Vagina (tissue), 2 donors: ENCODE results near the gene GABRE. TPM values are rescaled to one million over a fixed set of nuclear protein-coding genes. Genes with fewer than 3 reads are reported as not detected.

ENCODE experiments used
- DNase-seq, 2 donors: peaks; one replicate each; pipeline ENCODE4 v3.0.0-alpha.2; 2017; ENCODE audit errors: extremely low spot score in 2 of 2
- H3K27ac ChIP-seq: fragments of 200-600 bp; sonication (generic); one replicate; pipeline ENCODE4 v1.5.1; 2019
- H3K27me3 ChIP-seq: fragments of 200-600 bp; sonication (generic); one replicate; pipeline ENCODE4 v1.5.1; 2019
- H3K36me3 ChIP-seq, 2 donors: fragments of 200-600 bp; sonication (generic); one replicate each; pipeline ENCODE4 v1.5.1; 2017 to 2019
- H3K4me1 ChIP-seq: fragments of 200-600 bp; sonication (generic); one replicate; pipeline ENCODE4 v1.5.1; 2019
- H3K4me3 ChIP-seq, 2 donors: fragments of 200-600 bp; sonication (generic); 1 replicate in 1 of 2; 2 replicates in 1 of 2; pipeline ENCODE4 v1.5.1; 2016 to 2019
- H3K9me3 ChIP-seq: fragments of 200-600 bp; sonication (generic); one replicate; pipeline ENCODE4 v1.5.1; 2019
- CTCF ChIP-seq, 3 experiments: fragments of 450-650 bp in 2 of 3; fragments of 200-600 bp in 1 of 3; sonication (generic) in 1 of 3; IDR thresholded peaks; one replicate each; pipeline ENCODE4 v1.5.1; 2017 to 2019; ENCODE audit warnings: antibody characterized with exemption in 3 of 3, mild to moderate bottlenecking in 2 of 3, moderate library complexity in 2 of 3
- POLR2A ChIP-seq, 2 donors: fragments of 450-650 bp; IDR thresholded peaks; one replicate each; pipeline ENCODE4 v1.6.1; 2017; ENCODE audit warnings: antibody characterized with exemption in 2 of 2, mild to moderate bottlenecking in 2 of 2, moderate library complexity in 2 of 2
- POLR2AphosphoS5 ChIP-seq, 2 donors: sonication (generic); formaldehyde crosslinking; IDR thresholded peaks; one replicate each; pipeline ENCODE4 v1.9.0; 2017; ENCODE audit warnings: antibody characterized with exemption in 2 of 2, mild to moderate bottlenecking in 2 of 2, low read depth in 1 of 2; ENCODE audit not compliant: insufficient read depth in 1 of 2
- intact Hi-C: fragments of 100-400 bp; cut with DNase I; formaldehyde crosslinking; loops from one replicate; pipeline ENCODE4 v1.15.1; 2023
- total RNA-seq: library from RNA; depleted of rRNA; stranded (reverse); fragments of >200 nt; gene quantifications from one replicate; pipeline ENCODE4 v1.2.3, GENCODE V29; 2016

GABRE gene
- total RNA-seq, 1 donor from 2014 or later, result 176 TPM

- no peaks in the 10 kb centered on the region for H3K36me3 ChIP-seq
- no peaks in the 10 kb centered on the region for H3K4me1 ChIP-seq
- H3K4me3 ChIP-seq, result no peak overlapping the region
- H3K27ac ChIP-seq, result no peak overlapping the region
- TF ChIP-seq POLR2A (IDR thresholded peaks at IDR 0.05) (no peak), CTCF (IDR thresholded peaks at IDR 0.05) (no peak), POLR2AphosphoS5 (IDR thresholded peaks at IDR 0.05; ENCODE audit: insufficient read depth in 1 of 2, low read depth in 1 of 2) (no peak)
- H3K9me3 ChIP-seq, result no peaks in the 10 kb centered on the region
- DNase-seq, result no peak
- H3K27me3 ChIP-seq, result no peaks in the 10 kb centered on the region
- intact Hi-C loops, result no loop called here
Measured at GRCh38 chrX:151994476-151994875, 20.0 kb upstream of the GABRE start.

GRCh38 chrX:151988706-151989299 lies 14.3 kb upstream of the GABRE start:
- H3K4me3 ChIP-seq, result no peak overlapping the region
- peaks cover 17% of the 10 kb centered on the region for H3K4me1 ChIP-seq
- TF ChIP-seq CTCF (IDR thresholded peaks at IDR 0.05), result no peak
- TF ChIP-seq POLR2A (IDR thresholded peaks at IDR 0.05), result no peak
- no peak for TF ChIP-seq POLR2AphosphoS5 (IDR thresholded peaks at IDR 0.05; ENCODE audit: insufficient read depth in 1 of 2, low read depth in 1 of 2)
- H3K27me3 ChIP-seq, result no peaks in the 10 kb centered on the region
- DNase-seq, result no peak
- H3K27ac ChIP-seq, result no peak overlapping the region
- intact Hi-C loops, result no loop called here
- H3K36me3 ChIP-seq, result no peaks in the 10 kb centered on the region
- no peaks in the 10 kb centered on the region for H3K9me3 ChIP-seq

- H3K27me3 ChIP-seq, result no peaks in the 10 kb centered on the region
- peaks cover 28% of the 10 kb centered on the region for H3K4me1 ChIP-seq
- no peak overlapping the region for H3K27ac ChIP-seq
- TF ChIP-seq CTCF (IDR thresholded peaks at IDR 0.05) (no peak), POLR2A (IDR thresholded peaks at IDR 0.05) (no peak), POLR2AphosphoS5 (IDR thresholded peaks at IDR 0.05; ENCODE audit: insufficient read depth in 1 of 2, low read depth in 1 of 2) (no peak)
- H3K36me3 ChIP-seq, result no peaks in the 10 kb centered on the region
- intact Hi-C loops, result no loop called here
- no peak overlapping the region for H3K4me3 ChIP-seq
- DNase-seq, result no peak
- no peaks in the 10 kb centered on the region for H3K9me3 ChIP-seq
Measured at GRCh38 chrX:151987108-151987507, 12.6 kb upstream of the GABRE start.

GRCh38 chrX:151985955-151986354 lies 11.5 kb upstream of the GABRE start:
- Histone ChIP-seq H3K27ac (peak overlapping the region; percentile 11), H3K36me3 (no peaks in the 10 kb centered on the region), H3K27me3 (no peaks in the 10 kb centered on the region), H3K4me1 (peaks cover 28% of the 10 kb centered on the region), H3K9me3 (no peaks in the 10 kb centered on the region), H3K4me3 (no peak overlapping the region)
- intact Hi-C loops, result no loop called here
- no peak for TF ChIP-seq POLR2A (IDR thresholded peaks at IDR 0.05)
- no peak for TF ChIP-seq CTCF (IDR thresholded peaks at IDR 0.05)
- TF ChIP-seq POLR2AphosphoS5 (IDR thresholded peaks at IDR 0.05; ENCODE audit: insufficient read depth in 1 of 2, low read depth in 1 of 2), result no peak
- peak in 1 of 2 donors; percentile 82 for DNase-seq

GRCh38 chrX:151985531-151985930 lies 11.1 kb upstream of the GABRE start:
- Histone ChIP-seq H3K4me1 (peaks cover 28% of the 10 kb centered on the region), H3K9me3 (no peaks in the 10 kb centered on the region), H3K4me3 (no peak overlapping the region), H3K27me3 (no peaks in the 10 kb centered on the region), H3K36me3 (no peaks in the 10 kb centered on the region), H3K27ac (no peak overlapping the region)
- intact Hi-C loops, result no loop called here
- no peak for DNase-seq
- TF ChIP-seq POLR2AphosphoS5 (IDR thresholded peaks at IDR 0.05; ENCODE audit: insufficient read depth in 1 of 2, low read depth in 1 of 2) (no peak), POLR2A (IDR thresholded peaks at IDR 0.05) (no peak), CTCF (IDR thresholded peaks at IDR 0.05) (no peak)
